Ramos (cell line): ENCODE measurements around the gene ADRA2C.

Experiments used
- in situ Hi-C: fragments of 300-500 bp; cut with MboI; formaldehyde crosslinking; loops from one replicate; pipeline ENCODE4 v1.14.3; 2022; ENCODE audit warnings: low sequenced_read_pairs; ENCODE audit not compliant: unreplicated experiment

Gene ADRA2C

DNA sequence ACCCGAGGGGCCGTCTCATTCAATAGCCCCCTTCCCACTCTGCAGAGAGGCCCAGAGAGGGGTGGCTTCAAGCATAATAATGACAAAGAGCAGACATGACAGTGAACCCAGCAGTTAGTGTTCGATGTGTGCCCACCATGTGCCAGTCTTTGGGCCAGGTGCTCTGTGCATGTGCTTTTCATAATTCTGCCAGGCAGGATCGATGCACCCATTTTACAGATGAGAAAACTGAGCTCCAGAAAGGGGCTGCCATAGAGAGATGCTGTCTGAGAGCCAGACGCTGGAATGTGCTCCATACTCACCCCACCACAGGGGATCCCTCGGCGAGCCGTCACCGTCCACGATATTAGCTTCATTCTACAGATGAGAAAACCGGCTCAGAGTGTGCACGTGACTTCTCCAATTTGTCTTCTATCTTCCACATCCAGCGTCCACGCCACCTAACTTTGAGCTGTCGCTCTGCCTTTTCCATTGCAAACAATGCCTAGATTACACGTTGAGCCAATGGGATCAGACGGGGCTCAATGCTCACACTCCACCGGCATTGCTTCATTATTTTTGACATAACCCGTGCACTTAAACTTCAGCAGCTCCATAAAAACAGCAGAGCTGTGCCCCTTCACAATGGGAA, 8.2 kb downstream of the ADRA2C start:
- in situ Hi-C loops, result no loop called here

DNA sequence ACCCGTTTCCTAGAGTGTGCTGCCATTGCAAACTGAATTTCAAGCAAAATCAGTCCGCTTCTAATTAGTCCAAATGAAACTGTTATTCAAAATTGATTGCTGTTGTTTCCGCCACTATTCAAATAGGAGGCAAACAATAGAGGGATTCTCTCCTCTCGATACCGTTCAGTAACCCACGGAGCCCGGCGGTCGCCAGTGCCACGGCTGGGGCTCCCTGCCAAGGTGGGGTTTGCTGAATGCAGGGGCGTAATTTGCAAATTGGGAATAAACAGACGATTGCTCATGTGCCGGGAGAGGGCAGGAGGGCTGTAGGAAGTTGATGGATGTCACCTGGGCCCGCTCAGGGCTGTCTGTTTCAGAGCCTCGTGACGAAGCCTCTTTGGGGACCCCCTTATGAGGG, 8.8 kb downstream of the ADRA2C start:
- in situ Hi-C loops, result no loop called here

DNA sequence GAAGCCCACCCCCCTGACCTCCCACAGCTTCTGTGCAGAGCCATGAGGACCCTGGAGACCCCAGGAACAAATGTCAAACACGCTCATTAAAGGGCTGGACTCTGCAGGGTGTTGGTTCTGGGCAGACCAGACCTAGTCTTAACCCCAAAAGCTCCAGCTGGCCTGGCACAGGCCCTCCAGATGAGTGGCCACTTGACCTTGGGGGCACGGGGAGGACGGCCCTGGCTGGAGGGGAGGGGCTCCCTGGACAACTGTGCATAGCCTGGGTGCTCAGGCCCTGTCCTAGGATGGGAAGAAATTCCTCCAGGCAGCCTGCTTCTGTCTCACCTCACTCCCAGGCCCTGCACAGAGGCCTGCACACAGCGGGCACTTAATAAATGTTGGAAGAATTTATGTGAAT, 9.4 kb downstream of the ADRA2C start:
- in situ Hi-C loops, result no loop called here

DNA sequence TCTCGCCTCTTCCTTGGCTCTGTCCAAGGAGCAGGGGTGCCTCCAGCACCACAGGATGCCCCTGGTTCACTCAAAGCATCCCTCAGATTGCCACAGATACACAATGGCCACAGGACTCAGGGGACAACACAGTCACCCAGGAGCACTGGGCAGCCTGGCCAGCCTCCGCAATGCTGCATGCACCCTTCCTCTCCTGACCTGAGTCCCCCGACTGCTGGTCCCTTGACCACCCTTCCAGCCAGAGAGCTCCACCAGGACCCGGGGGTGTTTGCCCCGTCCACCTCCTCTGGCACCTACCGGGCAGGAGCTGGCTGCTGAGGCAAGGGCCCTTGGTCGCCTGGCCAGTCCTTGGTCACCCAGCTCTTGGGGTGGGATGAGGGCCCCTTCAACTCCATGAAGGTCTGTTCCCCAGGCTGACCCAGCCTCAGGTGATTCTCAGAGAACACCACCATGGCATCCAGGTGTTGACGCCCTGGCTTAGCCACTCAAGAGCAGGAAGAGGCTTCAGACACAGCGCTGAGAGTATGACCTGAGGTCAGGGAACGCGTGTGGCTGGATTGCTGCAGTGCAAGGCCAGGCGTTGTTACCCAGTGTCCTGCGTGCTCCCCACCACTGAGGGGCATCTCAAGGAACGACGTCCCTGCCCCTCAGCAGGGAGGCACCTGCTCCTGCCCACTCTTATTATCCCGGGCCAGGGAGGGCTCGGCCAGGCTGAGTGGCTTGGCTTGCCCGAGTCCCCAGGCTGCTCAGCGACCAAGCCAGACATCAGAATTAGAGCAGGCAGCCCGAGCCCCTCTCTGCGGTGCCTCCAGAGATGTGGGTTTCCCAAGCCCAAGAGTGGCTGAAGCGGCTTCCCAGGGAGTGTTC, 10.2 kb downstream of the ADRA2C start:
- in situ Hi-C loops, result no loop called here

DNA sequence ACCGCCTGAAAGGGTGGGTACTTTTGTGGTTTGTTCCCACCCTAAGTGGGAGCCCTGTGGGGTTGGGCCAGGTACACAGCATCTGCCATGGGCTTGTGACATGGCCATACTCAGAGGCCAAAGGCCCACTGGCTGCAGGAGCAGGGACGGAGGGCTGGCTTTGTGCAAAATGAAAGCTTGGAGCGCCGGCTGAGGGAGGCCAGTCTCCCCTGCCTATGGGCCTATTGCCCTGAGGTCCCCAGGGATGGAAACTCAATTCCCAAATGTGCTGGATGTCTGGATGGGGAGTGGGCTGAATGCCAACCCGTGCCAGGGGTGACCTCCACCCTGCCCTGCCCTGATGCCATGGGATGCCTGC, 10.8 kb downstream of the ADRA2C start:
- in situ Hi-C loops, result no loop called here

DNA sequence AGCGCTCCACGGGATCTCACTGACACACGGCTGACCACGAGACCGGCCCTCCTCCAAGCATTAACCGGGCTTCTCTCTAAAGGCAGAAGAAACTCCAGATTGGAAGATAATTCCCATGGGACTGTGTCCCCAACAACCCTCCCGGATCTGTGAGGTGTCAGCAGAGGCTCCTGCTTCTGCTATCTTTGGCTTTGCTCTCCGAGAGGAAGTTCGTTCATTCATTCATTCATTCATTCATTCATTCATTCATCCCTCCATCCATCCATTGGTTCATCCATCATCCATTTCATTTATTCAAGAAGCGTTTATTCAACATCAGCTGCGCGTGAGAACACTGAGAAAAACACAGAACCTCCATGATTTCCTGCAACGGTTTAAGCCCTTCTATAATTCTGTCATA, 11.5 kb downstream of the ADRA2C start:
- in situ Hi-C loops, result no loop called here

DNA sequence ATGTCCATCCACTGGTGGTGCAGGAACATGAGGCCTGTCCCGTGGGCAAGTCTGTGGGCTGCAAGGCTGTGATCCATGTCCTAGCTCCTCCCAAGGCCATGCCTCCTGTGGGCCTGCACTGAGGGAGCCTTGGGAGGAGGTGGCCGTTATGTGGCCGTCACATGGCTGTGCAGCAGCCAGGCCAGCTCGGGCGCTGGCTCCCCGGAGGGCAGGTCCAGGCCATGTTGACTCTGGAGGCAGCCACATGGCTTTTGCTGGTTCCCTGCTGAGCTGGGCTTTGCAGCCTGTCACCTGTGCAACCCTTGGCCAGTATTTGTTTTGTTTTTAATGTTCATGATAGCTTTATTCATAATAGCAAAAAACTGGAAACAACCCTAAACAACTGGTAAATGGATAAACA, 13.3 kb downstream of the ADRA2C start:
- in situ Hi-C loops, result no loop called here

DNA sequence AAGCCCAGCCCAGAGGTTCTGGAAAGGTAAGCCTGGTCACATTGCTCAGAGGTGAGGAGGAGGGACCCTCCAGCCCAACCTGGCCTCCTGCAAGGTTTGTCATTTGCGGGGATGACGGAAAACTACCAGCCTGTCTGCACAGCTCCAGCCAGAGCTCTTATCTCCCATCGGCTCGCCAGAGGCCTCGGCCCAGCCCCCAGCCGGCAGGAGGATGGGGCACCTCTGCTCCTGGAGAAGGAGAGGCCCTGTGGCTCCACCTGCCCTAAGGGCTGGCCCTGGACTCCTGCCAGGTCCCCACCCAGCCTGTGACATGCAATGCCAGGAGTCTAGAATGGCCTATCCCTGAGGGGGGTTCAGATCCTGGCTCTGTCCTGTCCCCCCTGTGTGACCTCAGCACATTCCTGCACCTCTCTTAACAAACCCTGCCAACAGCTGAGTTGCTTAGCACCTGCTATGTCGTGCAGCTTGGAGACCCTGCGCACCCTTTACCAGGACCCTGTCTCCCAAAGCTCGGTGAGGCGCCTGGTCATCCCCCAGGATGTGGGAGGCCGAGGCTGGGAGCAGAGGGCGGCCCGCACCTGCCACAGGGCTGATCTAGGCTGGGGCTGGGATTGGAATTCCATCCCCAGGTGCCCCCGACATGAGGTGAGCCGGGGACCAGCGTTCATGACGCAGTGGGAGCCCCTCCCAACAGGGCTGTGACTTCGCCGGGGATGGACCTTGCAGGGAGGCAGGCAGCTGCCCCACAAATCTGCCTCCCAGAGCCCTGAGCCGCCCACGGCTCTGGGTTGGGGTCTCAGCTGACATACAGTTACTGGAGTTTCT, 14.4 kb downstream of the ADRA2C start:
- in situ Hi-C loops, result no loop called here

DNA sequence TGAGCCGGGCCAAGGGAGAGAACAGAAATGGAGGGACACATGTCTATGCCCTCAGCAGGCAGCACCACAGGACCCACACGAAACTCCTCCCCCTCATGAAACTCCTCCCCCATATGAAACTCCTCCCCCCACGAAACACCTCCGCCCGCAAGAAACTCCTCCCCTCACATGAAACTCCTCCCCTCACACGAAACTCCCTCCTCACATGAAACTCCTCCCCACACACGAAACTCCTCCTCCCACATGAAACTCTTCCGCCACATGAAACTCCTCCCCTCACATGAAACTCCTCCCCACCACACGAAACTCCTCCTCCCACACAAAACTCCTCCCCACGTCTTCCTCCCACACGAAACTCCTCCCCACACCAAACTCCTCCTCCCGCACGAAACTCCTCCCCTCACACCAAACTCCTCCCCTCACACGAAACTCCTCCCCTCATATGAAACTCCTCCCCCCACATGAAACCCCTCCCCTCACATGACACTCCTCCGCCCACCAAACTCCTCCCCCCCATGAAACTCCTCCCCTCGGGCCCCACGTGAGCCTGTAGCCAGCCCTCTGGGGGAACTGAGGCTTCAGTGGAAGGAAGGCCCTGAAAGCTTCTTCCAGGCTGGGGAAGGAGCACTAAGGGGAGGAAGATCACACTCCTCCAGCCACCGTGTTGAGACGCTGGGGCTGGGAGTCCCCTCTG, 15.2 kb downstream of the ADRA2C start:
- in situ Hi-C loops, result no loop called here

DNA sequence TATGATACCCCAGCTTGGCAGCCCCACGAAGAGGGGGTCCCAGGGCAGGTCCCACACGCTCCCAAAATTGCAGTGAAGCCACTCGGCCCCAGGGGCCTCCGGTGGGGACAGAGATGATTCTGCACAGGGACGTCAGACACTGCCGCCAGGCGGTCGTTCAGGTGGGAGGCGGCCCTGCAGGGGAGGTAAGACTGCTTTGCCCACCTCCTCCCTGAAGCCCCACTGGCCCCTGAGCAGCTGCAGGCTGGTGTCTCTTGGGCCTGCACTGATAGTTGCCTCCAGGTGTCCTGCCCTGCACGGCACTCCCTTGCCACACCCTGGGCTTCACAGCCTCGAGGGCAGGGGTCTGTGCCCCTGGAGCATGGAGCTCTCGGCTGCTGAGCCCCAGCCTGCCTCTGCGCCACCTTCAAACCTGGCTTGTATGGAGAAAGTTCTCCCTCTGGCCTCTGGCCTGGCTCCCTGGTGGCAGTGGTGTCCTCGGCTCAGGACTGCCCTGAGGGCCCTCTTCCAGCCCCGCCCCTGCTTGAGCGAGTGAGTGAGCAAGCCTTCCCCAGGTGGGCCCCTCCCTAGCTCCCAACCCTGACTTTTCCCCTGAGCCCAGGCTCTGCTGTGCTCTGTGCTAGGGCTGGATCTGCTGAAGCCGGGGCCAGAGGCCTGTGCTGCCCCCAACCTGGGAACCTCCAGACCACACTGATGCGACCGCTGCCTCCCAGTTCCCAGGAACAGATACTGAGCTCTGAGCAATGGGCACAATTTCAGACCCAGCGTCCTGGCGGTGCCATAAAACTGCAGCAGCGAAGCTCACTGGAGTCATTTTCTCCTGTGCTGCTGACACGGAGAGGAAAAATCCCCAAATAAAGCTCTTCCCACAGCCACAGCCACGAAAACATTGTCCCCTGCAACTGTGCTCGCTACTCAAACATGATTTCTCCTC, 16.1 kb downstream of the ADRA2C start:
- in situ Hi-C loops, result no loop called here

DNA sequence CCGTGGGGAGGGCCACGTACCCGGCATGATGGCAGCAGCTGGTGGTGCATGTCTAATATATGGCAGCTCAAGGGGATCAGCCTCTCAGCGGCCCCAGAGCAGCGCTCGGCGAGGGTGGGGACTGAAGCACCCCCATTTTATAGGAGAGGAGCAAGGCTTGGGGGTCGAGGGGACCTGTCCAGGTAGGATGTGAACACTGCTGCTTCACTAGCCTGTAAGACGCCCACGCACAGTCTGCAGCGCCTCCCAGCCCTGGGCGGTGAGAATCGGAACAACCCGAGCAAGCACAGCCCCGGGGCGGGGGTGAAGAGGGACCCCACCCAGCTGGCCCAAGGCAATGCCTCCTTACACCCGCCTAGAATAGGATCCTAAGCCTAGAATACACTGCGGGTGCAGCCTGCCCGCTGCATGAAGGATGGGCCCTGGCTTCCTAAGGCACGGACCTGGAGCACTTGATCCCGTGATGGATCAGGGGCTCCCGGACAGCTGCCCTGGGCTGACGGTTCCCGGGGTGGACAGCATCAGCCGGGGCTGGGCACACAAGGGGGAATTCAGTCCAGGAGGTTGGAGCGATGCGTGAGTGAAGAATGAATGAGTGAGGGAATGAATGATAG, 17.6 kb downstream of the ADRA2C start:
- in situ Hi-C loops, result no loop called here

DNA sequence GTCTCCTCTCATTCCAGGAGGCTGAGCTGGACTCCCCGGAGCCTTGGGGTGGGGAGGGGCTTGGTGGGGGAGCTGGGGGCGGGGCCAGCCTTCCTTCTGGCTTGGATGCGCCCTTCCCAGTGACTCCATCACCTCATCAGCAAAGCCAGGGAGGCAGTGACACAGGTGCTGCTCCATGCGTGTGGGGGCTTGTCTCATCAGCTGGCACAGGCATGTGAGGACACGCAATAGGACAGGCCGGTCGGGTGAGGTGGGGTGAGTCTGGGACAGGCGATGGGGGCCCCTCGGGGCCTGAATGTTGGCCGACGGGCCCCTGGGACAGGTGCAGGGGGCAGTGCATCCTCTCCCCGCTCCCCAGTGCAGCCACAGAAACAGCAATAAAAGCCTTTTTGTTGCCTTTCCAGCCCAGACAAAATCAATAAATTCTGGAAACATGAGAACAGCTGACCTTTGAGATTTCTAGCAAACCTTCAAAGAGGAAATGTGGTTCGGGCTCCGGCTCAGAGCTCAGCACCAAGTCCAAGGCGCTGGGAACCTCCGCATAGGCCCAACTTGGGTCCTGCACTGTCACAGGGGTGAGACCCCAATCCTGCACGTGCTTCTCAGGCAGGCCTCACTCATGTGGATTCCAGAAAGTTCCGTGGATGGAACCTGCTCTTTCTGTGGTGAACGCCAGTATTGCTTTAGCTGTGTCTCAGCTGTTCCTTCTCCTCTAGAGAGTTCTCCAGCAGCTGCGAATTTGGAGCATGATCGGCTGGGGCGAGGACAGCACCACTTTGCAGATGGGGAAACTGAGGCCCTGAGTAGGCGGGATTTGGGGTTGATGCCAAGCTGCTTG, 18.5 kb downstream of the ADRA2C start:
- in situ Hi-C loops, result no loop called here

DNA sequence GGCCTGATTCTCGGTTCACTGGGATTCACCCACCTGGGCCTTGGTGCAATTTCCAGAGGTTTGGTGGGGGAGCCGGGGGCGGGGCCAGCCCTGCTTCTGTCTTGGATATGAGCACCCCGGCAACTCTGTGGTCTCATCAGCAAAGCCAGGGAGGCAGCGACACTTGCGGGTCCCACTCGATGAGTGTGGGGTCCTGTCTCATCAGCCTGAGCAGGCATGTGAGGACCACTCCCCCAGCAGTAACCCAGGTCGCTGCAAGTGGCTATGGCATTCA, 19.0 kb downstream of the ADRA2C start:
- in situ Hi-C loops, result no loop called here

DNA sequence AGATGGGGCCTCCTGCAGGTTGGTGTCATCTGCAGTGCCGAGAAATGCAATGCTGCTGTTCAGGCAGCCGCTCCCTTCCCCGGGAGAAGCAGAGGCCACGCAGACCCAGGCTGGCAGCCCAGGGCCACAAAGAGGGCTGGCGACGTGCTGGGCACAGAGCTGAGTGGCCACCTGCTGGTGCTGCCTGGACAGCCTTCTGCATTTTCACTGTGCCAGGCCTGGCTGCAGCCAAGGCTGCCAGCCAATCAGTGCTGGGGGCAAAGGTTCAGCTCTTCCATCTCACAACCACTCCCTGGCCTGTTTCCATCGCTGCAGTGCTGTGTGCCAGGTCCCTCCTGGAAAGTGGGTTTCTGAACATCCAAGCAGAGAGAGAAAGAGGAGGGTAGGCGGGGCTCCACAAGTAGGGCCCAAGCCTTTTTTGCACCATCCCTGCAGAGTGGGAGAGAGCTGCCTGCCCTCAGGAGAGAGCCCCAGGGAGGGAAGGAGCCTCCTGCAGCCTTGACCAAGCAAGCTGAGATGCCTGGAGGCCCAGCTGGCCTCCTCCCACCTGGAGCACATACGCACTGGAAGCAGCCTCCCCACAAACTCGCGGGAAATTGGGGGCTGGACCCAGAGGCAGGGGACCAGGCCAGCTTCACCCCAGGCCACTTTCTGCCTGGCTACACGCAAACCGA, 20.1 kb downstream of the ADRA2C start:
- in situ Hi-C loops, result no loop called here

DNA sequence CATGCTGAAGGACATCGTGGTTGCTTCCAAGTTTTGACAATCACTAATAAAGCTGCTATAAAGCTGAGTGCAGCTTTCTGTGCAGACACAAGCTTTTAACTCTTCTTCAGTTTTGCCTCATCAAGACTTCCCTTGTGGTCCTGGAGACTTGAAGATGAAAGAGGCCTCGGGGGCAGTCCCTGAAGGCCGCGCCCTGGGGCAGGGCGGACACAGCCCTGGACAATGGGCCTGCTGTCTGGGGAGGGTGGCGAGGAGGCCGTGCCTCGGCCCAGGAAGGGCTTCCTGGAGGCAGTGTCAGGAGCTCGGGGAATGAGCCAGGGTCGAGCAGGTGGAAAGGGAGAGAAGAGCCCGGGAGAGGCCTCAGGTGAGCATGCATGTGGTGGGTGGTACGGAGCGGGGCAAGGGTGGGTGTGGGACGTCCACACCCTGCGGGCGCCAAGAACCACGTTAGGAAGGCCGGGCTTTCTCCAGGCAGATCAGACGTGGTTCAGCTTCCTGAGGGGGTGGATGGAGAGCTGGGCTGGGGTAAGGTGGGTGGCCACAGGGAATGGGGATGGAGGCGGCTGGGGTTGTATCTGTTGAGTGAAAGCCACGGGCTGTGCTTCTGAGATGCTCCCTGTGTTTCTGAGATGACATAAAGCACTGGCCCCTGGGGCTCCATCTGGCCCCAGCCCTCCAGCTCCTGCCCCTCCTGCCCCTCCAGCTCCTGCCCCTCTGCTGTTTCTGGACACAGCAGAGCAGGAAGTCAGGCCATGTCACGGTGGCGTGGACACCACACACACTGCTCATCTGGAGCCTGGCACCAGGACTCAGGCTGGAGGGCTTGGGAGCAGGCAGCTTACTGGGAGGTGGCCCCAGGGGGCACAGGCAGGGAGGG, 21.5 kb downstream of the ADRA2C start:
- in situ Hi-C loops, result no loop called here

DNA sequence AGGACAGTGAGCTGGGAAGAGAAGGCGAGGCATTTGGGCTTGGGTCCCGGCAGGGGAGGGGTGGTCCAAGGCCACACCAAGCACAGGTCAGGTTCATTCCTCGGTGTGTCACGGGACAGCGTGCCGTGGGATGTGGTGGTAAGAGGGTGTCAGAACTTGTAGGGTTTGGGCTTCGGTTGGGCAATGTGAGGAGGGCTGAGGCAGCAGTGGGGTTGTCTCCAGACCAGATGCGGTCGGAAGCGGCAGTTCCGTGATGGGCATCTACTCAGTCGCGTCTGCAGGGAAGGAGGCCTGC, 22.1 kb downstream of the ADRA2C start:
- in situ Hi-C loops, result no loop called here

DNA sequence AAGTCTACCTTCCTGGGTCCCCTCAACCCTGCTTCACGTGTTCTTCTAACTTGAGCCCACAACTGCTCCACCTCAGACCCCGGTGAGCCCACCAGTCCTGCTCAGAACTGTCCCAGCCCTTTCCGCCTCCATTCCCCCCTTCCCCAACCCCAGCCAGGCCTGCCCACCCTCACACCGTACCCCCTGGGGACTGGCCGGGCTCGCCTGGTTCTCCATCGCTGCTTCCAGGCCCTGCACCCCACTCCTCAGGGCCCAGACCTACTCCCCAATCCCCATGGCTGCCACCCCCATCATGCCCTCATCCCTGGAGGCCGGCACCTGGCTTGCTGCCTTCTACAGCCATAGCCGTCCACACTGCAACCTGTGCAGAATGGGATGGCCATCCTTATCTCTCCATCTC, 23.4 kb downstream of the ADRA2C start:
- in situ Hi-C loops, result no loop called here
